ENCODE results near the gene VPS26A.
"Not testable (repeated sequence)": the region's sequence is repeated elsewhere in the genome, so short reads cannot be mapped to it uniquely, and the experiment has no call there.

Gene VPS26A

GRCh38 chr10:69124563-69125268 lies 738 bp downstream of the VPS26A start:
- peak overlapping the region; percentile 86 for H3K4me3 ChIP-seq (ENCODE audit: low read depth, low read length)
- TF ChIP-seq, protein P1, sequence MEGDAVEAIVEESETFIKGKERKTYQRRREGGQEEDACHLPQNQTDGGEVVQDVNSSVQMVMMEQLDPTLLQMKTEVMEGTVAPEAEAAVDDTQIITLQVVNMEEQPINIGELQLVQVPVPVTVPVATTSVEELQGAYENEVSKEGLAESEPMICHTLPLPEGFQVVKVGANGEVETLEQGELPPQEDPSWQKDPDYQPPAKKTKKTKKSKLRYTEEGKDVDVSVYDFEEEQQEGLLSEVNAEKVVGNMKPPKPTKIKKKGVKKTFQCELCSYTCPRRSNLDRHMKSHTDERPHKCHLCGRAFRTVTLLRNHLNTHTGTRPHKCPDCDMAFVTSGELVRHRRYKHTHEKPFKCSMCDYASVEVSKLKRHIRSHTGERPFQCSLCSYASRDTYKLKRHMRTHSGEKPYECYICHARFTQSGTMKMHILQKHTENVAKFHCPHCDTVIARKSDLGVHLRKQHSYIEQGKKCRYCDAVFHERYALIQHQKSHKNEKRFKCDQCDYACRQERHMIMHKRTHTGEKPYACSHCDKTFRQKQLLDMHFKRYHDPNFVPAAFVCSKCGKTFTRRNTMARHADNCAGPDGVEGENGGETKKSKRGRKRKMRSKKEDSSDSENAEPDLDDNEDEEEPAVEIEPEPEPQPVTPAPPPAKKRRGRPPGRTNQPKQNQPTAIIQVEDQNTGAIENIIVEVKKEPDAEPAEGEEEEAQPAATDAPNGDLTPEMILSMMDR (IDR thresholded peaks at IDR 0.05; ENCODE audit: low read depth, low read length): no peak

DNA sequence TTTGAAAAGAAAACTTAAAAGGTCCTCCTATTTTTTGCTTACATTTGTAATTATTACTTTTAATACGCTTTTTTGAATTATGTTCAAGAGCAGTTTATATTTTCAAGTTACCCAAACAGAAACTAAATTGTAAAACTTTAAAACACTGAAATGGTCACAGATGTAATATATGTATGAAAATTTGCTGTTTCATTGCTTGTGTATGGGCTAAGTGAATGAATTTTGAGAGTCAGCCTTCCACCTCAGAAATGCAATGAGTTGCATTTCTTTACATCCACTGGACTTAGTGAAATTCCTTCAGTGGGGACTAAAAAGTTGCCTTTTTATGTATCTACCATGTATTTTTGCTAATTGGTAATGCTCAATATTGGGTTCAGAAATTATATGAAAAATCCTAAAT lies 1.6 kb downstream of the VPS26A start:
- TF ChIP-seq, protein P1 (IDR thresholded peaks at IDR 0.05; ENCODE audit: low read depth, low read length): no peak
- peak overlapping the region; percentile 86 for H3K4me3 ChIP-seq (ENCODE audit: low read depth, low read length)

- no peak overlapping the region for H3K4me3 ChIP-seq (ENCODE audit: low read depth, low read length)
These were observed 6.3 kb downstream of the VPS26A start for GRCh38 chr10:69130251-69130650.

GRCh38 chr10:69139961-69140360 lies 16.0 kb downstream of the VPS26A start:
- H3K4me3 ChIP-seq (ENCODE audit: low read depth, low read length): no peak overlapping the region
- TF ChIP-seq, protein P1 (IDR thresholded peaks at IDR 0.05; ENCODE audit: low read depth, low read length): no peak

More at GRCh38 chr10:69130251-69130650, 6.3 kb downstream of the VPS26A start:
- TF ChIP-seq, protein P1 (IDR thresholded peaks at IDR 0.05; ENCODE audit: low read depth, low read length): no peak

DNA sequence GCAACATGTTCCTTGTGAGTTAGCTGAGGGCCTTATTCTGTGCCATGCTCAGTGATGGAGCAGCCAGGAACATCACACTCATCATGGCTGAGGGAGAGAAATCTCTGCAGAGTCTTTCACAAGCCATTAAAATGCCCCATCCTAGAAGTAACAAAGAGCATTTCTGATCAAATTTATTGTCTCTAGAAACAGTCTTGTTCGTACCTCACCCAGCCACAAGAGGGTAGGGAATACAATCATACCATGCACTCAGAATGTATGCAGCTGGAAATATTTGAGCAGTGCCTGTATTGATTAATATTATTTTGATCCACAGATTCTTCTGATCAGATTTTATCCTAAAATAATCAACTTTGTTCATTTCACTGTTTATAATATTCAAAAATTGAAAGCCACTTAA lies 17.3 kb downstream of the VPS26A start:
- TF ChIP-seq, protein P1 (IDR thresholded peaks at IDR 0.05; ENCODE audit: low read depth, low read length): no peak
- H3K4me3 ChIP-seq (ENCODE audit: low read depth, low read length): no peak overlapping the region

GRCh38 chr10:69142074-69142473 lies 18.1 kb downstream of the VPS26A start:
- H3K4me3 ChIP-seq (ENCODE audit: low read depth, low read length): not testable (repeated sequence)

GRCh38 chr10:69142983-69143382 lies 19.0 kb downstream of the VPS26A start:
- H3K4me3 ChIP-seq (ENCODE audit: low read depth, low read length): no peak overlapping the region
- TF ChIP-seq, protein P1 (IDR thresholded peaks at IDR 0.05; ENCODE audit: low read depth, low read length): no peak

- TF ChIP-seq, protein P1 (IDR thresholded peaks at IDR 0.05; ENCODE audit: low read depth, low read length): no peak
- H3K4me3 ChIP-seq (ENCODE audit: low read depth, low read length): no peak overlapping the region
These were observed 21.4 kb downstream of the VPS26A start for GRCh38 chr10:69145329-69145728.
